A673 (cell line): ENCODE measurements around the gene NRXN3. TPM values are rescaled to one million over a fixed set of nuclear protein-coding genes. Genes with fewer than 3 reads are reported as not detected.

ENCODE experiments used
- BruUV-seq: library from RNA; stranded (reverse); fragments of 400-500 nt; replicated peaks from 2 replicates; lab custom pipeline; 2021; lab: Mats Ljungman, UMichigan
- CTCF ChIA-PET: fragments of 300-600 bp; sonication (Branson Sonifier 250); formaldehyde crosslinking; loops from one replicate; lab custom pipeline; 2022; ENCODE audit warnings: antibody characterized with exemption; lab: Charles Lee
- POLR2A ChIA-PET: fragments of 300-600 bp; sonication (Branson Sonifier 250); formaldehyde crosslinking; loops from one replicate; lab custom pipeline; 2022; ENCODE audit warnings: antibody characterized with exemption; ENCODE audit not compliant: low non-redundant PET; lab: Charles Lee
- DNase-seq: peaks from one replicate; pipeline ENCODE4 v3.0.0-alpha.2; 2015; ENCODE audit warnings: low spot score
- H3K27ac ChIP-seq: fragments of 200-600 bp; sonication (generic); 2 replicates; pipeline ENCODE4 v1.5.1; 2016; ENCODE audit warnings: mixed run types, low read depth, mild to moderate bottlenecking, mixed read lengths, antibody characterized with exemption, low read length; ENCODE audit not compliant: poor library complexity, severe bottlenecking
- H3K27me3 ChIP-seq: fragments of 200-600 bp; sonication (generic); replicated peaks from 2 replicates; pipeline ENCODE4 v1.6.1; 2017; ENCODE audit warnings: mixed run types, low read depth, mild to moderate bottlenecking, mixed read lengths, antibody characterized with exemption, low read length; ENCODE audit not compliant: insufficient read depth, poor library complexity
- H3K36me3 ChIP-seq: fragments of 200-600 bp; sonication (generic); 2 replicates; pipeline ENCODE4 v1.6.1; 2016; ENCODE audit warnings: mixed run types, mild to moderate bottlenecking, mixed read lengths, antibody characterized with exemption, low read length; ENCODE audit not compliant: insufficient read depth, poor library complexity, severe bottlenecking
- H3K4me1 ChIP-seq: fragments of 200-600 bp; sonication (generic); 2 replicates; pipeline ENCODE4 v1.6.1; 2017; ENCODE audit warnings: mixed run types, mild to moderate bottlenecking, mixed read lengths, antibody characterized with exemption, low read length; ENCODE audit not compliant: insufficient read depth, poor library complexity, severe bottlenecking
- H3K4me3 ChIP-seq: fragments of 200-600 bp; sonication (generic); 2 replicates; pipeline ENCODE4 v1.5.1; 2016; ENCODE audit warnings: low read depth, mixed run types, mild to moderate bottlenecking, mixed read lengths, low read length; ENCODE audit not compliant: poor library complexity, severe bottlenecking
- H3K9me3 ChIP-seq: fragments of 200-600 bp; sonication (generic); 2 replicates; pipeline ENCODE4 v1.6.1; 2016; ENCODE audit warnings: mixed run types, low read depth, mild to moderate bottlenecking, mixed read lengths, antibody characterized with exemption, low read length; ENCODE audit not compliant: poor library complexity, severe bottlenecking
- CTCF ChIP-seq: fragments of 300-800, 200-600 bp; sonication (generic); conservative IDR thresholded peaks from 2 replicates; pipeline ENCODE4 v1.5.1; 2017; ENCODE audit warnings: low read depth, mild to moderate bottlenecking, antibody characterized with exemption, low read length, moderate library complexity, mixed read lengths
- EZH2 ChIP-seq: fragments of 200-600 bp; sonication (generic); IDR thresholded peaks from 2 replicates; pipeline ENCODE4 v1.6.1; 2017; ENCODE audit warnings: borderline replicate concordance, low read depth, mild to moderate bottlenecking, mixed read lengths, antibody characterized with exemption, low read length; ENCODE audit not compliant: poor library complexity, severe bottlenecking
- intact Hi-C: fragments of 100-400 bp; cut with micrococcal nuclease; formaldehyde crosslinking; loops from one replicate; pipeline ENCODE4 v1.10.0; 2022; ENCODE audit not compliant: unreplicated experiment
- total RNA-seq: library from RNA; stranded (reverse); gene quantifications from 2 replicates; pipeline ENCODE4 v1.2.3, GENCODE V29; 2021

Gene NRXN3
- total RNA-seq, 1 experiment from 2014 or later, result 0.21 TPM

- Histone ChIP-seq H3K4me1 (no peaks in the 10 kb centered on the region), H3K27me3 (peaks cover 5% of the 10 kb centered on the region), H3K36me3 (no peaks in the 10 kb centered on the region), H3K4me3 (no peak overlapping the region), H3K9me3 (no peaks in the 10 kb centered on the region), H3K27ac (no peak overlapping the region)
- BruUV-seq, result no TSS peak
- intact Hi-C loops, result no loop called here
- POLR2A ChIA-PET, result no interaction called here
- no peak for DNase-seq
- CTCF ChIA-PET, result no interaction called here
- no peak for TF ChIP-seq EZH2
- no peak for TF ChIP-seq CTCF
Observed at GRCh38 chr14:79915406-79915805, 1745.2 kb downstream of the NRXN3 start.

- no peak for TF ChIP-seq EZH2
- TF ChIP-seq CTCF, result no peak
- H3K27ac ChIP-seq, result no peak overlapping the region
- ChIA-PET POLR2A (no interaction called here), CTCF (no interaction called here)
- H3K4me3 ChIP-seq, result no peak overlapping the region
- no peaks in the 10 kb centered on the region for H3K4me1 ChIP-seq
- no peaks in the 10 kb centered on the region for H3K9me3 ChIP-seq
- intact Hi-C loops, result no loop called here
- no TSS peak for BruUV-seq
- DNase-seq, result no peak
- H3K36me3 ChIP-seq, result no peaks in the 10 kb centered on the region
- peaks cover 5% of the 10 kb centered on the region for H3K27me3 ChIP-seq
Observed at GRCh38 chr14:79916281-79916680, 1746.1 kb downstream of the NRXN3 start.

GRCh38 chr14:79916892-79917291 lies 1746.7 kb downstream of the NRXN3 start:
- H3K27ac ChIP-seq, result no peak overlapping the region
- intact Hi-C loops, result no loop called here
- POLR2A ChIA-PET, result no interaction called here
- no peaks in the 10 kb centered on the region for H3K36me3 ChIP-seq
- H3K27me3 ChIP-seq, result peaks cover 5% of the 10 kb centered on the region
- no TSS peak for BruUV-seq
- no peaks in the 10 kb centered on the region for H3K9me3 ChIP-seq
- H3K4me3 ChIP-seq, result no peak overlapping the region
- TF ChIP-seq CTCF (no peak), EZH2 (no peak)
- no peak for DNase-seq
- no peaks in the 10 kb centered on the region for H3K4me1 ChIP-seq
- CTCF ChIA-PET, result no interaction called here
